Heart left ventricle (tissue), 13 donors: ENCODE measurements around the gene CD1D.

Experiments used
- CTCF ChIP-seq, 12 donors: fragments of 200-600 bp; sonication (generic) in 4 of 12; IDR thresholded peaks; one replicate each; pipeline versions ENCODE4 v1.5.0 to v1.8.0; 2018 to 2022; ENCODE audit warnings: antibody characterized with exemption in 12 of 12, mild to moderate bottlenecking in 5 of 12
- POLR2A ChIP-seq, 2 donors: fragments of 450-650 bp; IDR thresholded peaks; one replicate each; pipeline ENCODE4 v1.6.1; 2017; ENCODE audit warnings: antibody characterized with exemption in 2 of 2, mild to moderate bottlenecking in 2 of 2, moderate library complexity in 2 of 2
- donor health status: ischemic (EF 13 %, LVEDD 7.1; RV severe dilation, severe dysfunction).
- donor health status: DM: no; HTN: yes; CAD: no.
- donor health status: DM: no; HTN: no; CAD: no.
- donor health status: ischemic (EF 25% LVEDD 6.9; RV normal size, moderate dysfunction).
- donor health status: ischemic (EF 25% LVEDD 5.7; RV mildly dilated, moderate dysfunction).
- donor health status: ischemic (EF 35%, LVEDD 5.7; RV mildly dilated, moderate dysfunction).
- donor health status: nonischemic (EF 11% LVEDD 7.7; RV severe dilation, severe dysfunction).
- donor health status: DM: yes; HTN: yes; CAD: no.
- donor health status: PGD.
- donor health status: ischemic (EF 29% LVEDD 5.4; RV normal size, mild dysfunction).
- donor health status: nonischemic (EF 23%, LVEDD 6.1; RV moderate dilation, normal function).

GRCh38 chr1:158227904-158228623 lies 47.4 kb downstream of the CD1D start:
- TF ChIP-seq CTCF (IDR thresholded peaks at IDR 0.05) (no peak), POLR2A (IDR thresholded peaks at IDR 0.05) (no peak)
